ENCODE measurements around the gene KDM3A.

- TF ChIP-seq CTCF (IDR thresholded peaks at IDR 0.05; ENCODE audit: low read depth, low read length) (no peak), POLR2A (IDR thresholded peaks at IDR 0.05; ENCODE audit: extremely low read depth, insufficient read length) (no peak), MAX (IDR thresholded peaks at IDR 0.05; ENCODE audit: low read depth, low read length) (no peak), MYC (IDR thresholded peaks at IDR 0.05; ENCODE audit: low read depth, low read length) (no peak)
Measured at GRCh38 chr2:86455181-86455580, 14.0 kb downstream of the KDM3A start.

Measured in NB4 (cell line).